ENCODE measurements around the gene CYSLTR2.

- TF ChIP-seq POLR2AphosphoS5 (IDR thresholded peaks at IDR 0.05; ENCODE audit: low read depth, low read length): no peak
- TF ChIP-seq POLR2A (IDR thresholded peaks at IDR 0.05; ENCODE audit: low read depth, low read length): no peak
Observed at GRCh38 chr13:48739386-48739964, 85.7 kb downstream of the CYSLTR2 start.

All from GM12892 (cell line).